ENCODE data around the gene RGSL1.
A peak's percentile ranks its signal among the peaks of the same experiment; 100 is the strongest.

GRCh38 chr1:182601416-182601786 lies 151.5 kb downstream of the RGSL1 start:
- TF ChIP-seq POLR2AphosphoS5 (IDR thresholded peaks at IDR 0.05; ENCODE audit: low read depth, low read length) (no peak), KDM5A (IDR thresholded peaks at IDR 0.05; ENCODE audit: low read length) (no peak), ATF2 (IDR thresholded peaks at IDR 0.05; ENCODE audit: low read length) (no peak), SUZ12 (IDR thresholded peaks at IDR 0.05; ENCODE audit: low read length) (no peak), EZH2 (IDR thresholded peaks at IDR 0.05; ENCODE audit: low read depth, low read length, severe bottlenecking) (no peak), CTCF (IDR thresholded peaks at IDR 0.05; ENCODE audit: control extremely low read depth in 1 of 3, insufficient read depth in 1 of 3, low read depth in 1 of 3, low read length in 3 of 3) (peak; percentile 26 to 92 (median 82))

Data from H1 (cell line).